ENCODE measurements around the gene AMOTL2.
A peak's percentile ranks its signal among the peaks of the same experiment; 100 is the strongest.

Gene AMOTL2

GRCh38 chr3:134317106-134317947 lies 56.9 kb downstream of the AMOTL2 start:
- DNase-seq (ENCODE audit: low read depth in 2 of 2, low spot score in 1 of 2), result no peak

GRCh38 chr3:134315286-134316106 lies 58.8 kb downstream of the AMOTL2 start:
- no peak for DNase-seq (ENCODE audit: low read depth in 2 of 2, low spot score in 1 of 2)

GRCh38 chr3:134314588-134315285 lies 59.5 kb downstream of the AMOTL2 start:
- DNase-seq (ENCODE audit: low read depth in 2 of 2, low spot score in 1 of 2), result no peak

GRCh38 chr3:134313847-134314587 lies 60.2 kb downstream of the AMOTL2 start:
- no peak for DNase-seq (ENCODE audit: low read depth in 2 of 2, low spot score in 1 of 2)

GRCh38 chr3:134312873-134313846 lies 61.1 kb downstream of the AMOTL2 start:
- DNase-seq (ENCODE audit: low read depth in 2 of 2, low spot score in 1 of 2), result no peak

GRCh38 chr3:134312072-134312872 lies 62.0 kb downstream of the AMOTL2 start:
- DNase-seq (ENCODE audit: low read depth in 2 of 2, low spot score in 1 of 2), result no peak

- DNase-seq (ENCODE audit: low read depth in 2 of 2, low spot score in 1 of 2), result no peak
Observed at GRCh38 chr3:134311693-134312071, 62.6 kb downstream of the AMOTL2 start.

- no peak for DNase-seq (ENCODE audit: low read depth in 2 of 2, low spot score in 1 of 2)
Observed at GRCh38 chr3:134311265-134311664, 63.0 kb downstream of the AMOTL2 start.

- no peak for DNase-seq (ENCODE audit: low read depth in 2 of 2, low spot score in 1 of 2)
Observed at GRCh38 chr3:134309987-134310700, 64.1 kb downstream of the AMOTL2 start.

- DNase-seq (ENCODE audit: low read depth in 2 of 2, low spot score in 1 of 2), result peak; percentile 36 to 50
Observed at GRCh38 chr3:134308350-134308891, 65.8 kb downstream of the AMOTL2 start.

- DNase-seq (ENCODE audit: low read depth in 2 of 2, low spot score in 1 of 2), result no peak
Observed at GRCh38 chr3:134307425-134307824, 66.8 kb downstream of the AMOTL2 start.

- DNase-seq (ENCODE audit: low read depth in 2 of 2, low spot score in 1 of 2), result no peak
Observed at GRCh38 chr3:134306320-134306719, 67.9 kb downstream of the AMOTL2 start.

Data from stimulated activated CD8-positive, alpha-beta memory T cell treated with anti-CD3 and anti-CD28 coated beads, Interleukin-4, amount 100 ng/mL, for 1 hour (primary cell).